ENCODE results near the gene IQGAP3.

GRCh38 chr1:156556354-156556753 lies 16.0 kb downstream of the IQGAP3 start:
- TF ChIP-seq, protein P1, sequence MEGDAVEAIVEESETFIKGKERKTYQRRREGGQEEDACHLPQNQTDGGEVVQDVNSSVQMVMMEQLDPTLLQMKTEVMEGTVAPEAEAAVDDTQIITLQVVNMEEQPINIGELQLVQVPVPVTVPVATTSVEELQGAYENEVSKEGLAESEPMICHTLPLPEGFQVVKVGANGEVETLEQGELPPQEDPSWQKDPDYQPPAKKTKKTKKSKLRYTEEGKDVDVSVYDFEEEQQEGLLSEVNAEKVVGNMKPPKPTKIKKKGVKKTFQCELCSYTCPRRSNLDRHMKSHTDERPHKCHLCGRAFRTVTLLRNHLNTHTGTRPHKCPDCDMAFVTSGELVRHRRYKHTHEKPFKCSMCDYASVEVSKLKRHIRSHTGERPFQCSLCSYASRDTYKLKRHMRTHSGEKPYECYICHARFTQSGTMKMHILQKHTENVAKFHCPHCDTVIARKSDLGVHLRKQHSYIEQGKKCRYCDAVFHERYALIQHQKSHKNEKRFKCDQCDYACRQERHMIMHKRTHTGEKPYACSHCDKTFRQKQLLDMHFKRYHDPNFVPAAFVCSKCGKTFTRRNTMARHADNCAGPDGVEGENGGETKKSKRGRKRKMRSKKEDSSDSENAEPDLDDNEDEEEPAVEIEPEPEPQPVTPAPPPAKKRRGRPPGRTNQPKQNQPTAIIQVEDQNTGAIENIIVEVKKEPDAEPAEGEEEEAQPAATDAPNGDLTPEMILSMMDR (IDR thresholded peaks at IDR 0.05) = no peak
- no peak for TF ChIP-seq POLR2A (IDR thresholded peaks at IDR 0.05)
